HG02840 (cell line): ENCODE data around the gene STK4.

ENCODE experiments used
- ATAC-seq: cut with Tn5 transposase; IDR thresholded peaks from one replicate; pipeline ENCODE4 v1.9.1; 2021; ENCODE audit warnings: mild to moderate bottlenecking, moderate library complexity, moderate number of reproducible peaks; ENCODE audit not compliant: unreplicated experiment, low FRiP score

The STK4 gene

DNA sequence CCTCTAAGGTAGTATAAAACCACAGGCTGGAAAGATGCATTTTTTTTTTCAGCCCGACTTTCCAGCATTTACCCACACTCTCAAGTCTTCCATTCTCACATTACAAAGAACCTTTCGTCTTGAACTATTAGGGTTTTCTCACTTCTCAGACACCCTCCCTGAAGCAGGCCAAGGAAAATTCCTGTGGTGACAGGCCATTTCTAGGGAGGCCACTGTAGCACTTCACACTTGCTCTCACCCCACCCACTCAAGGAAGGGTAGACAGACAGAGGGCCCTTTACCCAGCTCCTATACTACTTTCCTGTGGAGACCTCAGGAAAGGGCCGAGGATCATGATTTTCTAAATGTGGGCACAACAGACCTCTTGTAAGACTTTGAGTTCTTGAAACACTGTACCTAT is 106.9 kb downstream of the STK4 start:
- no peak for ATAC-seq

DNA sequence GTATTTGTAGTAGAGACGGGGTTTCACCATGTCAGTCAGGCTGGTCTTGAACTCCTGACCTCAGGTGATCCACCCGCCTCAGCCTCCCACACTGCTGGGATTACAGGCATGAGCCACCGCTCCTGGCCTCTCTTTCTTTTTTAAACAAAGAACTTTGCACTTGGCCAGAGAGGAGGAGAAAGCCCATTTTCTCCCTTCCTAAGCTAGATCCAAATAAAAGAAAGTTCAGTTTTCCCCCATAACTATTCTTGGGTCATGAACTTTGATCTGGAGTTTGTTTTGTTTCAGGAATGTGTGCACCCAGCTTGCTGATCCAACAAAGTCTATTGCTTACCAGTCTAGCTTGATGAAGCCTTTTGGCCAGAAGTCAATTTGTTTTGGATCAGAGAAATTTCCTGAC is 111.2 kb downstream of the STK4 start:
- ATAC-seq: no peak

GRCh38 chr20:45080867-45081624 is 114.7 kb downstream of the STK4 start:
- no peak for ATAC-seq

GRCh38 chr20:45082468-45082867 is 116.2 kb downstream of the STK4 start:
- ATAC-seq: no peak

DNA sequence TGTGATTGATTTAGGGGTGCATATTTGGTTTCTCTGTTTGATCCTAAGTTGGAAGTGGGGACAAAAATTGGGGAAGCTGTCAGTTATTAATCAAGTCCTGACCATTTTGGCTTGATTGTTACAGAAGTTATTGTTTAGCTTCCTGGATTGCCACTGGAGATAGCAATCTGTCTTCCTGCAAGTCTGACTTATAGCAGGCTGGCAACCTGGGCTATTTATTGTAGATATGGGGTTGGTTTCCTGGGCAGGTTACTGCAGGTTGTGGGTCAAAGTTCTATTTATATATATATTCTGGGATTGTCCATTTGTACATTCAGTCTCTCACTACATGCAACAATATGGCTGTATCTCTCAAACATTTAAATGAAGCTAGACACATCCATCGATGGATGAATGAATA is 116.8 kb downstream of the STK4 start:
- no peak for ATAC-seq

DNA sequence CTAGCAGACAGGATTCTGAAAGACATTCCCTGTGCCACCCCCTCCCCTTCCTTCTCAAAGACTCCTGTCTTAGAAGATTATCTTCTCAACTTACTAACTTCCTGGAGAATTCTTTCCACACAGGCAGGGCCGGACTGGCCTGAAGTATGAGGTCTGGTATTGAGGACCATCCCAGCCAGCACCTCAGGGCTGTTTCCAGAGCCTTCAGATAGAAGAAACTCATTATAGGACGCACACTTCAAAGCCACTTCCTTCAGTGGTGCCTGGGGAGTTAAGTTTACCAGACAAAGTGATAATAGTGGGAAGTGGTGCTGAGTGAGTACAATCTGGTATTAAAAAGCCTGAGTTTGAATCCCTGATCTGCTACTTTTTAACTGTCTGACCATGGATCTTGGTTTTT is 119.0 kb downstream of the STK4 start:
- no peak for ATAC-seq

GRCh38 chr20:45085867-45086266 is 119.6 kb downstream of the STK4 start:
- no peak for ATAC-seq

GRCh38 chr20:45087097-45087790 is 120.9 kb downstream of the STK4 start:
- ATAC-seq: no peak

DNA sequence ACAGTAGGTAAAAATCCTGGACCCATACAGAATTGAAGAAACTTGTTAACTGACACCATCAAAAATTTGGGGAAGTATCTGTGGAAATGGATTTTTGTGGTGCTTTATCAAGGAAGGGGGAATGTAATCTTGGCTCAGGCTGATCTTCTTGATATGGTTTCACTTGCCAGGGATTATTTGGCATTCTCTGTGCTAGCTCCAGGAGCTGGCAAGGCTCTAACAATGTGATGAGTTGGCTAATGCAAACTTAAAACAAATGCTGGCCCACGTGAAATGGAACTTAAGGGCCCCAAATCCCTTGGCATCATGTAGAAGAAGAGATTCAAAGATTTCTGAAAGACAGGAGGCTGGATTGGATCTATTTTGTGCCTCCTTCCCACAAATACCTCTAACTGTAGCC is 121.5 kb downstream of the STK4 start:
- no peak for ATAC-seq

DNA sequence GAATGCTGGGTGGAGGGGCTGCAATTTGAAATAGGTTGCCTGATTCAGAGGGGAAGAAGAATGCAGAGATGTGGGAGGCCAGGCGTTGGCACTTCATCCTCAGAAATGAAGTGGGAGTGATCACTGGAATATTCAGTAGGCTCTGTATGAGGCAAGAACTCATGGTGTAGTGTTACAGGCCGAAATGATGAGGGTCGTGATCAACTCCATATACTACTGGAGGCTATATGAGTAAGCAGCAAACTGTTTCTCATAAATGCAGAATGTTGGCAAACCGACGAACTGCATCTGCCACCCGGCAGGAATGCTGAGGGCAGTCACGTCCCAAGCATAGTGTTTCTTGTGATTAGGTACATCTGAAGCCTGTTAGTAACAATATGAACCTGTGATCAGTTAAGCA is 121.9 kb downstream of the STK4 start:
- no peak for ATAC-seq

DNA sequence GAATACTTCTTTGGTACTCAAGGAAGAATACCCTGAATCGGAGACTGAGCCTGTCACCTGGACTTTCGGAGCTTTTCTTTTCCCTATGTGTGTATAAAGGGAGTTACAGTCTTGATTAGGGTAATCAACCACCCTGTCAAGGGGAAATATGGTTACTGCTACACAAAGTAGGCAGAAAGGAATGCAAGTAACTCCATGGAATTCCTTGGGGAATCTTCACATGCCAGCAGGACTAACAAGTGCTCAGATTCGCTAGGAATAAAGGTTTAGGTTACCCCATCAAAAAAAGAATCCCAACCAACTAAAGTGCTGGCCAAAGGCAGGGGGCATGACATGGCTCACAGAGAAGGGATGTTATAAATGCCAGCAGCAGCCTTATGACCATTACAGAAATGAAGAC is 124.2 kb downstream of the STK4 start:
- ATAC-seq: no peak

GRCh38 chr20:45091366-45091765 is 125.1 kb downstream of the STK4 start:
- ATAC-seq: no peak

DNA sequence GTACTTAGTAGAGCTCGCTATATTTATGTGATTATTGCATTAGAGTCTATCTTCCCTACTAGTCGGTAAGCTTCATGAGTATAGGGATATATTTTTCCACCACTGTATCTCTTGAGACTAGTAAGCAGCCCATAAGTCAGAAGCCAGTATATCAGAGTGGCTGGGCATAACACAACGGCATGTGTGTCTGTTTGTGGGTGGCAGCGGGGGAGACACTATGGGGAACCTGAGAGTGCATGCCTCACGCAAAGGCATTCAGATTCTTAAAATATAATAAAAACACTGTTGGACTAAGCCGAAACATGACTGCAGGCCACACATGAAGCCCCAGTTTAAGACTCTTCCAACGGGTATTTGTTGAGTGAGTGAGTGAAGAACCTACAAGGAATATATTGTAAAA is 126.6 kb downstream of the STK4 start:
- no peak for ATAC-seq

DNA sequence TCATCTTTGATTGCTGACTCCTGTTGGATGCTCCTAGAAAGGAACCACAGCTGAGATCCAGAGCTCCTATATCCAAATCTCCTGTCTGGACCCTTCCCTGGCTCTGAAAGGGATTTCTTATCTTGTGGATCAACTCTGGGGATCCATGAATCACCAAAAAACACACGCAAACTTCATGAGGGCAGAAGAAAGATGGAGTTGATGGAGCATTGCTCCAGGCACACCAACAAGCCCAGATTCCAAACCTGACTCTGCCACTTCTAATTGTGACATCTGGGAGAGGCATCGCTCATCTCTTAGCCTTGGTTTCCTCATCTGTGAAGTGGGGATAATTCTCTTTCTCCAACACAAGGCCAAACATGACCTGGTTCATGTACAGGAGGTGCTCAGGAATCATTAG is 127.9 kb downstream of the STK4 start:
- ATAC-seq: no peak

DNA sequence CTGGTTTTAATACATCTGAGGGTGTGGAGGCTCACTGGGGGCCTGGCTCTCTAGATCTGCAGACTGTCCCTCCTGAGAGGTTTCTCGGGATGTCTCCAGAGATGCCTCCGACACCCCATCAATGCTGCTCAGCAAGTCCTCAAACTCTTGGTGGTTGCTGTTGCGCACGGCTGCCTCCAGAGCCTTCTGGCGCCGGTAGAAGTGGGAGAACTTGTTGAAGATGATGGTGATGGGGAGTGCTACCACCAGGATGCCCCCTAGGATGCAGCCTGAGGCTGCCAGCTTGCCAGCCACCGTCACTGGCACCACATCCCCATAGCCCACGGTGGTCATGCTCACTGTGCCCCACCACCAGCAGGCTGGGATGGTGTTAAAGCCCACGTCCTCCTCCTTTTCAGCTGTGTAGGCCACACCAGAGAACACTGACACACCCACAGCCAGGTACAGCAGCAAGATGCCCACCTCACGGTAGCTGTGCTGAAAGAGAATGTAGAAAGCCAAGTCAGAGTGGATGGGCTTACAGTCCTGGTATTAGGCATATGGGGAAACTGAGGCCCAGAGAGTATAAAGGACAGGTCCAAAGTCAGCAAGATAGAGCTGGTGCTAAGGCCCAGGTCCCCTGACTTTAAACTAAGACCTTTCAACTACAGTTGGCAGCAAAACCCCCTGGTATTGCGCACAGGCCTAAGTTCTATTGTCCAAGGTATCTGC is 128.7 kb downstream of the STK4 start:
- ATAC-seq: no peak

- ATAC-seq: no peak
Observed at GRCh38 chr20:45095805-45096238, 129.5 kb downstream of the STK4 start.

DNA sequence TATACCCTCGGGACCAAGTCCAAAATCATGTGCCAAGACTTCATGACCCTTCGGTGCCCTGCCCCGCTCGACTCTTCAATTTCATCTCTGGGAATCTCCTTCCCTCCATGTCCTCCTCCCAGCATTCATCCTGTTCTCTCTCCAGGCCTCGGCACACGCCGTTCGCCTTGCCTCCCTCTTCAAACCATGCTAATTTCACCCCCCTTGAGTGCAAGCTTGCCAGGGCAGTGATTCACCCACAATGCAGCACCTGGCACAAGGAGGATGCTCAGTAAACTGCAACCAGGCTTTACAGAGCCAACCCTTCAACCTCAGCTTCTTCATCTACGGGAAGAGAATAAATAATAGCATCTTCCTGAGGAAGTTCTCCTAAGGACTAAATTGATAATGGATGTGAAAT is 130.5 kb downstream of the STK4 start:
- ATAC-seq: no peak

GRCh38 chr20:45097485-45098102 is 131.3 kb downstream of the STK4 start:
- ATAC-seq: no peak

GRCh38 chr20:45098103-45098773 is 131.9 kb downstream of the STK4 start:
- no peak for ATAC-seq

GRCh38 chr20:45100563-45101245 is 134.4 kb downstream of the STK4 start, which contains the start of gene KCNS1:
TSS of gene KCNS1 (minus strand) at chr20:45101127. CDS start at chr20:45099236, 1,891 bp downstream.
- ATAC-seq: no peak
